Left hindlimb (tissue), 1 donor: ENCODE results near the gene CPT1B.

Experiments used
- DNase-seq: peaks from one replicate; pipeline ENCODE4 v3.0.0-alpha.2; 2018

The CPT1B gene

GRCh38 chr22:50568626-50569025 lies 9.6 kb downstream of the CPT1B start:
- no peak for DNase-seq

GRCh38 chr22:50567721-50568252 lies 10.4 kb downstream of the CPT1B start:
- DNase-seq, result no peak

- DNase-seq, result no peak
Observed at GRCh38 chr22:50564289-50564688, 13.9 kb downstream of the CPT1B start.

GRCh38 chr22:50563413-50564160 lies 14.6 kb downstream of the CPT1B start:
- DNase-seq, result no peak

GRCh38 chr22:50562523-50563412 lies 15.5 kb downstream of the CPT1B start, which contains the start of gene SYCE3:
SYCE3 (minus strand) TSS chr22:50562919; CDS start chr22:50556405, 6,514 bp downstream.
- peak; percentile 93 for DNase-seq

- peak; percentile 26 for DNase-seq
Observed at GRCh38 chr22:50561401-50562358, 16.5 kb downstream of the CPT1B start.

GRCh38 chr22:50560034-50560433 lies 18.2 kb downstream of the CPT1B start:
- DNase-seq, result peak; percentile 6

- no peak for DNase-seq
Observed at GRCh38 chr22:50556703-50557102, 21.5 kb downstream of the CPT1B start.

- DNase-seq, result peak; percentile 6
Observed at GRCh38 chr22:50553310-50553709, 24.9 kb downstream of the CPT1B start.

GRCh38 chr22:50551160-50551752 lies 27.0 kb downstream of the CPT1B start:
- DNase-seq, result peak; percentile 4

- DNase-seq, result no peak
Observed at GRCh38 chr22:50550395-50550794, 27.8 kb downstream of the CPT1B start.

- DNase-seq, result peak; percentile 21
Observed at GRCh38 chr22:50548921-50549790, 29.1 kb downstream of the CPT1B start.

- DNase-seq, result peak; percentile 34
Observed at GRCh38 chr22:50548040-50548920, 29.9 kb downstream of the CPT1B start.

GRCh38 chr22:50547263-50547985 lies 30.8 kb downstream of the CPT1B start:
- DNase-seq, result peak; percentile 17

- DNase-seq, result peak; percentile 26
Observed at GRCh38 chr22:50546326-50547262, 31.6 kb downstream of the CPT1B start.

- peak; percentile 31 for DNase-seq
Observed at GRCh38 chr22:50545522-50546325, 32.5 kb downstream of the CPT1B start, which contains the start of gene KLHDC7B. KLHDC7B (plus strand) TSS chr22:50545899; CDS start chr22:50546244, 345 bp downstream.

- DNase-seq, result no peak
Observed at GRCh38 chr22:50544746-50545253, 33.4 kb downstream of the CPT1B start.
